ENCODE measurements around the gene OIT3. TPM values are rescaled to one million over a fixed set of nuclear protein-coding genes. Genes with fewer than 3 reads are reported as not detected.

Gene OIT3
- total and polyA plus RNA-seq, 2 of the 4 experiments (the other 2 are of a cell fraction), result not detected

GRCh38 chr10:72980348-72980747 is 86.8 kb downstream of the OIT3 start:
- Histone ChIP-seq H3K36me3 (ENCODE audit: control insufficient read depth, insufficient read depth, low read length) (no peaks in the 10 kb centered on the region), H3K27ac (ENCODE audit: insufficient read depth, low read length) (no peak overlapping the region), H3K9ac (ENCODE audit: low read depth, low read length) (no peak overlapping the region), H2AK5ac (ENCODE audit: low read depth, low read length) (no peak overlapping the region), H3K79me1 (ENCODE audit: low read depth in 1 of 2, low read length in 2 of 2) (no peaks in the 10 kb centered on the region), H3K23ac (ENCODE audit: low read depth, low read length) (no peak overlapping the region), H3K4me1 (ENCODE audit: control insufficient read depth, insufficient read depth, low read length) (no peaks in the 10 kb centered on the region), H2BK5ac (ENCODE audit: low read depth, low read length, poor library complexity, severe bottlenecking) (no peak overlapping the region), H3K9me3 (ENCODE audit: control insufficient read depth, insufficient read depth, low read length) (peaks cover 6% of the 10 kb centered on the region), H3K18ac (ENCODE audit: low read depth, low read length) (no peak overlapping the region), H3K4me3 (ENCODE audit: insufficient read depth, low read depth, low read length) (no peak overlapping the region), H3K14ac (replicated peaks; ENCODE audit: low read depth, low read length) (no peak overlapping the region), H4K20me1 (ENCODE audit: insufficient read depth, low read length) (no peaks in the 10 kb centered on the region; the same call in 1 of the 2 replicates), H4K91ac (ENCODE audit: insufficient read depth, low read depth, low read length) (no peak overlapping the region), H2AFZ (replicated peaks; ENCODE audit: low read length, poor library complexity) (no peak overlapping the region), H3K56ac (ENCODE audit: extremely low read depth, insufficient read depth, low read length) (no peak overlapping the region), H3K9me1 (ENCODE audit: insufficient read depth, low read length) (no peaks in the 10 kb centered on the region), H4K8ac (ENCODE audit: low read depth in 2 of 2, low read length in 2 of 2) (no peak overlapping the region), H2AK9ac (replicated peaks; ENCODE audit: low read depth, low read length, poor library complexity) (peak overlapping the region; percentile 33), H3K4me2 (ENCODE audit: low read depth, low read length) (no peak overlapping the region), H3K27me3 (ENCODE audit: control insufficient read depth, insufficient read depth, low read length) (no peaks in the 10 kb centered on the region), H2BK15ac (ENCODE audit: low read depth, low read length) (no peak overlapping the region), H4K5ac (ENCODE audit: low read depth, low read length) (no peak overlapping the region), H2BK120ac (ENCODE audit: low read depth, low read length) (no peak overlapping the region), H3K4ac (ENCODE audit: low read depth, low read length) (no peak overlapping the region), H2BK20ac (ENCODE audit: low read depth, low read length) (no peak overlapping the region)
- BruUV-seq (replicated peaks), result no TSS peak
- TF ChIP-seq RFX5 (IDR thresholded peaks at IDR 0.05; ENCODE audit: low read depth, low read length) (no peak), FOS (IDR thresholded peaks at IDR 0.05; ENCODE audit: low read depth, low read length) (no peak), MAZ (IDR thresholded peaks at IDR 0.05; ENCODE audit: borderline replicate concordance, low read depth, low read length) (no peak), MXI1 (IDR thresholded peaks at IDR 0.05; ENCODE audit: borderline replicate concordance, low read depth, low read length) (no peak), RCOR1 (IDR thresholded peaks at IDR 0.05; ENCODE audit: insufficient replicate concordance, low read length) (no peak), CEBPB (IDR thresholded peaks at IDR 0.05; ENCODE audit: low read depth, low read length) (no peak), ELK1 (IDR thresholded peaks at IDR 0.05; ENCODE audit: borderline replicate concordance, low read depth, low read length) (no peak), BHLHE40 (IDR thresholded peaks at IDR 0.05; ENCODE audit: low read depth, low read length) (no peak), CHD1 (IDR thresholded peaks at IDR 0.05; ENCODE audit: low read depth, low read length) (no peak), RAD21 (IDR thresholded peaks at IDR 0.05; ENCODE audit: low read length) (no peak), CTCF (conservative IDR thresholded peaks at IDR 0.05; ENCODE audit: low read depth, low read length) (no peak), POLR2A (IDR thresholded peaks at IDR 0.05; ENCODE audit: low read depth, low read length) (no peak), SMC3 (IDR thresholded peaks at IDR 0.05; ENCODE audit: low read depth, low read length) (no peak), NFE2L2 (IDR thresholded peaks at IDR 0.05; ENCODE audit: low read depth, low read length) (no peak), MAFK (IDR thresholded peaks at IDR 0.05; ENCODE audit: low read depth, low read length) (no peak)
- no peak for DNase-seq
- in situ Hi-C loops (cut with MboI; ENCODE audit: low sequenced_read_pairs) (no loop called here), intact Hi-C loops (cut with micrococcal nuclease) (no loop called here), dilution Hi-C loops (cut with HindIII; ENCODE audit: low sequenced_read_pairs, unreplicated experiment) (no loop called here)
- ChIA-PET CTCF (no interaction called here), POLR2A (ENCODE audit: unreplicated experiment) (no interaction called here)
- ATAC-seq (ENCODE audit: low read depth), result no peak
- 100% methylated on average over 2 of the region's 2 CpGs; no CpG with 5 or more reads in 1 of the 2 experiments for whole genome bisulfite sequencing, 2 experiments (ENCODE audit: extremely low coverage in 2 of 2, insufficient read length in 1 of 2)
